Spleen (tissue), 7 donors: Measurements from ENCODE around the gene TSSC4.

Source experiments
- POLR2A ChIP-seq, 3 donors: fragments of 450-650 bp; IDR thresholded peaks; one replicate each; pipeline ENCODE4 v1.5.1; 2017; ENCODE audit warnings: antibody characterized with exemption in 3 of 3, mild to moderate bottlenecking in 1 of 3
- TF ChIP-seq, protein P1 (sequence below), 11 experiments: fragments of 200-600 bp in 7 of 11; fragments of 450-650 bp in 4 of 11; sonication (generic) in 4 of 11; IDR thresholded peaks in 8 of 11; conservative IDR thresholded peaks in 3 of 11; 1 replicate in 7 of 11; 2 replicates in 4 of 11; pipeline versions ENCODE4 v1.4.0 to v1.8.0; 2016 to 2021; ENCODE audit warnings: antibody characterized with exemption in 11 of 11, inconsistent platforms in 4 of 11, mild to moderate bottlenecking in 1 of 11
- donor health status: DM: no; HTN: no; CAD: no; lungs with moderate emphysema.
- donor health status: DM: no; HTN: no; CAD: no.
- donor health status: DM: no; HTN: no; CAD: no.

DNA sequence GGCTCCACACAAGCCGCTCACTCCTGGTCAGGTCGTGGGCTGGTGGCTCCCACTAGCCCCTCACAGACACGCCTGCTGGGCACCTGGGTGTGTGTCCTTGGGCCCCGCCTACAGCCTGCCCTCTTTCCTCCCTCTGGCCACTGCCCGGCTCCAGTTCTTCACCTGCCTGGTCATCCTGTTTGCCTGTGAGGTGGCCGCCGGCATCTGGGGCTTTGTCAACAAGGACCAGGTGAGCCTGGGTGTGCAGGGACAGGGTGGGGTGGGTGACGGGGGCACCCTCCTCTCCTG lies 5.8 kb upstream of the TSSC4 start:
- TF ChIP-seq, protein P1, sequence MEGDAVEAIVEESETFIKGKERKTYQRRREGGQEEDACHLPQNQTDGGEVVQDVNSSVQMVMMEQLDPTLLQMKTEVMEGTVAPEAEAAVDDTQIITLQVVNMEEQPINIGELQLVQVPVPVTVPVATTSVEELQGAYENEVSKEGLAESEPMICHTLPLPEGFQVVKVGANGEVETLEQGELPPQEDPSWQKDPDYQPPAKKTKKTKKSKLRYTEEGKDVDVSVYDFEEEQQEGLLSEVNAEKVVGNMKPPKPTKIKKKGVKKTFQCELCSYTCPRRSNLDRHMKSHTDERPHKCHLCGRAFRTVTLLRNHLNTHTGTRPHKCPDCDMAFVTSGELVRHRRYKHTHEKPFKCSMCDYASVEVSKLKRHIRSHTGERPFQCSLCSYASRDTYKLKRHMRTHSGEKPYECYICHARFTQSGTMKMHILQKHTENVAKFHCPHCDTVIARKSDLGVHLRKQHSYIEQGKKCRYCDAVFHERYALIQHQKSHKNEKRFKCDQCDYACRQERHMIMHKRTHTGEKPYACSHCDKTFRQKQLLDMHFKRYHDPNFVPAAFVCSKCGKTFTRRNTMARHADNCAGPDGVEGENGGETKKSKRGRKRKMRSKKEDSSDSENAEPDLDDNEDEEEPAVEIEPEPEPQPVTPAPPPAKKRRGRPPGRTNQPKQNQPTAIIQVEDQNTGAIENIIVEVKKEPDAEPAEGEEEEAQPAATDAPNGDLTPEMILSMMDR (IDR thresholded peaks at IDR 0.05 in 8 of 11, conservative IDR thresholded peaks at IDR 0.05 in 3 of 11), result no peak
- no peak for TF ChIP-seq POLR2A (IDR thresholded peaks at IDR 0.05)
